Liver (tissue), 9 donors: ENCODE data around the gene TMA16. TPM values are rescaled to one million over a fixed set of nuclear protein-coding genes. Genes with fewer than 3 reads are reported as not detected.

Source experiments
- DNase-seq: peaks from one replicate; pipeline ENCODE4 v3.0.0-alpha.2; 2017; ENCODE audit warnings: low spot score
- H3K27ac ChIP-seq, 2 donors: one replicate each; pipeline ENCODE4 v1.7.0; 2013; ENCODE audit warnings: inconsistent platforms in 2 of 2, low read length in 2 of 2, control low read depth in 1 of 2, low read depth in 1 of 2, mild to moderate bottlenecking in 1 of 2
- H3K27me3 ChIP-seq, 4 donors: one replicate each; pipeline versions ENCODE4 v1.6.1 to v1.7.0; 2013; ENCODE audit warnings: low read length in 3 of 4, inconsistent platforms in 1 of 4, mild to moderate bottlenecking in 1 of 4, moderate library complexity in 1 of 4; ENCODE audit not compliant: control insufficient read depth in 4 of 4, insufficient read depth in 4 of 4
- H3K36me3 ChIP-seq, 4 donors: one replicate each; pipeline versions ENCODE4 v1.6.1 to v1.7.0; 2013; ENCODE audit warnings: low read length in 3 of 4, mild to moderate bottlenecking in 3 of 4, low read depth in 1 of 4, moderate library complexity in 1 of 4; ENCODE audit not compliant: control insufficient read depth in 4 of 4, insufficient read depth in 3 of 4
- H3K4me1 ChIP-seq, 4 donors: one replicate each; pipeline versions ENCODE4 v1.6.1 to v1.7.0; 2013; ENCODE audit warnings: low read length in 3 of 4, mild to moderate bottlenecking in 3 of 4, moderate library complexity in 1 of 4; ENCODE audit not compliant: control insufficient read depth in 4 of 4, insufficient read depth in 4 of 4
- H3K4me3 ChIP-seq, 3 donors: one replicate each; pipeline versions ENCODE4 v1.6.1 to v1.7.0; 2013; ENCODE audit warnings: low read length in 3 of 3, control low read depth in 1 of 3, low read depth in 1 of 3, mild to moderate bottlenecking in 1 of 3
- H3K9ac ChIP-seq, 2 donors: one replicate each; pipeline ENCODE4 v1.7.0; 2013; ENCODE audit warnings: low read length in 2 of 2, mild to moderate bottlenecking in 2 of 2, moderate library complexity in 2 of 2, control low read depth in 1 of 2, low read depth in 1 of 2
- H3K9me3 ChIP-seq, 4 donors: one replicate each; pipeline versions ENCODE4 v1.6.1 to v1.7.0; 2013; ENCODE audit warnings: low read length in 3 of 4; ENCODE audit not compliant: control insufficient read depth in 4 of 4
- EGR1 ChIP-seq, 2 donors: IDR thresholded peaks; 2 replicates each; pipeline ENCODE4 v1.6.1; 2016 to 2018; ENCODE audit warnings: antibody characterized with exemption in 2 of 2, low read depth in 2 of 2
- FOXA1 ChIP-seq: IDR thresholded peaks from 2 replicates; pipeline ENCODE4 v1.6.1; 2016; ENCODE audit warnings: antibody characterized with exemption
- FOXA2 ChIP-seq: IDR thresholded peaks from 2 replicates; pipeline ENCODE4 v1.6.1; 2016; ENCODE audit warnings: antibody characterized with exemption
- GABPA ChIP-seq, 2 donors: IDR thresholded peaks in 1 of 2; conservative IDR thresholded peaks in 1 of 2; 2 replicates each; pipeline ENCODE4 v1.6.1; 2016; ENCODE audit warnings: antibody characterized with exemption in 2 of 2, mild to moderate bottlenecking in 1 of 2, moderate library complexity in 1 of 2
- HNF4A ChIP-seq, 2 donors: conservative IDR thresholded peaks; 2 replicates each; pipeline ENCODE4 v1.6.1; 2016; ENCODE audit warnings: antibody characterized with exemption in 2 of 2, mild to moderate bottlenecking in 2 of 2
- HNF4G ChIP-seq: IDR thresholded peaks from 2 replicates; pipeline ENCODE4 v1.6.1; 2016; ENCODE audit warnings: antibody characterized with exemption
- JUND ChIP-seq, 2 donors: IDR thresholded peaks; 2 replicates each; pipeline ENCODE4 v1.6.1; 2016; ENCODE audit warnings: antibody characterized with exemption in 2 of 2
- NR2F2 ChIP-seq: IDR thresholded peaks from 2 replicates; pipeline ENCODE4 v1.6.1; 2016; ENCODE audit warnings: antibody characterized with exemption
- RAD21 ChIP-seq, 2 donors: IDR thresholded peaks; 2 replicates each; pipeline ENCODE4 v1.6.1; 2016; ENCODE audit warnings: antibody characterized with exemption in 2 of 2, mild to moderate bottlenecking in 2 of 2
- RXRA ChIP-seq, 2 donors: IDR thresholded peaks; 2 replicates each; pipeline ENCODE4 v1.6.1; 2017 to 2018; ENCODE audit warnings: antibody characterized with exemption in 2 of 2, mild to moderate bottlenecking in 1 of 2
- SP1 ChIP-seq: IDR thresholded peaks from 2 replicates; pipeline ENCODE4 v1.6.1; 2018; ENCODE audit warnings: antibody characterized with exemption, mild to moderate bottlenecking
- TAF1 ChIP-seq: conservative IDR thresholded peaks from 2 replicates; pipeline ENCODE4 v1.6.1; 2016; ENCODE audit warnings: antibody characterized with exemption, mild to moderate bottlenecking
- YY1 ChIP-seq: IDR thresholded peaks from 2 replicates; pipeline ENCODE4 v1.6.1; 2016; ENCODE audit warnings: antibody characterized with exemption, mild to moderate bottlenecking
- WGBS: extraction: QIAGEN DNeasy Blood & Tissue Kit; methylation state at CpG from one replicate; pipeline ENCODE4 v1.1.7; 2013; 5-methylcytosine and 5-hydroxymethylcytosine counted together
- polyA plus RNA-seq, 2 donors: library from polyadenylated mRNA; stranded (reverse) in 1 of 2; unstranded in 1 of 2; fragments of 200-250 nt in 1 of 2; fragments of >200 nt in 1 of 2; fragmentation: Nextera tagmentation in 1 of 2; extraction: Ambion mirVana in 1 of 2; gene quantifications; one replicate each; pipeline versions ENCODE4 v1.2.1 to v1.2.3, GENCODE V29; 2013 to 2015
- total RNA-seq, 2 donors: library from RNA; depleted of rRNA; stranded (reverse); fragments of >200 nt; gene quantifications; one replicate each; pipeline ENCODE4 v1.2.3, GENCODE V29; 2014
- TF ChIP-seq, protein P1 (sequence below): IDR thresholded peaks from 2 replicates; pipeline ENCODE4 v1.6.1; 2016; ENCODE audit warnings: antibody characterized with exemption
- TF ChIP-seq, protein P2 (sequence below): IDR thresholded peaks from 2 replicates; pipeline ENCODE4 v1.6.1; 2016; ENCODE audit warnings: antibody characterized with exemption, mild to moderate bottlenecking
- TF ChIP-seq, protein P3 (sequence below): IDR thresholded peaks from 2 replicates; pipeline ENCODE4 v1.6.1; 2016; ENCODE audit warnings: antibody characterized with exemption
- TF ChIP-seq, protein P4 (sequence below): fragments of 150-350 bp; IDR thresholded peaks from 2 replicates; pipeline ENCODE4 v1.5.1; 2017; ENCODE audit warnings: improper control_type of control experiment, low read depth, low read length; ENCODE audit not compliant: missing input control
- TF ChIP-seq, protein P5 (sequence below): IDR thresholded peaks from 2 replicates; pipeline ENCODE4 v1.6.1; 2016; ENCODE audit warnings: antibody characterized with exemption
- donor health status: healthy.
- donor health status: healthy.
- donor health status: healthy.
- donor health status: healthy.
- donor health status: healthy.

Gene TMA16
- total and polyA plus RNA-seq, 4 donors = 7.5 to 11.1 (median 9.6) TPM

DNA sequence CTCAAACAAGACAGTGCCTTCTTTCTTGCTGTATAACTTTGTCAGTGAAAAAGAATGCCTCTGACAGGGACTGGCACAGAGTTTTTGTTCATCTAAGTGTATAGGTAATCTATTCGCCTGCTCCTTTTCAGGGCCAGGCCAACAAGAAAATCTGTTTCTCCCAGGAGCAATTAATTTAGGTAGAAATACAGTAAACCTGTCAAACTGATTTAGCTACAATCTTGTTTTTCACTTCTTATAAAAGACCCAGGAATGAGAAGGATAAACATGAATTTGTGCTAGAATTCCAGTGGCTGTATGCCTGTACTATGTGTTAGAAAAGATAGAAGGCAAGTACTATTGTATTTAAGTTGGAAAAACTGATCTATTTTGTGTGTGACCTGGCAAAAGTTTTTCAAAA, 6.1 kb downstream of the TMA16 start:
- Histone ChIP-seq H3K36me3 (no peaks in the 10 kb centered on the region), H3K4me1 (peaks cover 0 to 5% (median 4%) of the 10 kb centered on the region in 4 donors), H3K9ac (no peak overlapping the region), H3K27me3 (no peaks in the 10 kb centered on the region), H3K9me3 (no peaks in the 10 kb centered on the region), H3K4me3 (no peak overlapping the region), H3K27ac (no peak overlapping the region)
- WGBS = 100% methylated on average over 1 of the region's 1 CpG
- DNase-seq = no peak
- TF ChIP-seq TAF1 = no peak
- TF ChIP-seq RXRA (IDR thresholded peaks at IDR 0.05) = no peak
- no peak for TF ChIP-seq EGR1 (IDR thresholded peaks at IDR 0.05; ENCODE audit: low read depth in 2 of 2)
- TF ChIP-seq, protein P1, sequence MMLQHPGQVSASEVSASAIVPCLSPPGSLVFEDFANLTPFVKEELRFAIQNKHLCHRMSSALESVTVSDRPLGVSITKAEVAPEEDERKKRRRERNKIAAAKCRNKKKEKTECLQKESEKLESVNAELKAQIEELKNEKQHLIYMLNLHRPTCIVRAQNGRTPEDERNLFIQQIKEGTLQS = no peak
- TF ChIP-seq, protein P2, sequence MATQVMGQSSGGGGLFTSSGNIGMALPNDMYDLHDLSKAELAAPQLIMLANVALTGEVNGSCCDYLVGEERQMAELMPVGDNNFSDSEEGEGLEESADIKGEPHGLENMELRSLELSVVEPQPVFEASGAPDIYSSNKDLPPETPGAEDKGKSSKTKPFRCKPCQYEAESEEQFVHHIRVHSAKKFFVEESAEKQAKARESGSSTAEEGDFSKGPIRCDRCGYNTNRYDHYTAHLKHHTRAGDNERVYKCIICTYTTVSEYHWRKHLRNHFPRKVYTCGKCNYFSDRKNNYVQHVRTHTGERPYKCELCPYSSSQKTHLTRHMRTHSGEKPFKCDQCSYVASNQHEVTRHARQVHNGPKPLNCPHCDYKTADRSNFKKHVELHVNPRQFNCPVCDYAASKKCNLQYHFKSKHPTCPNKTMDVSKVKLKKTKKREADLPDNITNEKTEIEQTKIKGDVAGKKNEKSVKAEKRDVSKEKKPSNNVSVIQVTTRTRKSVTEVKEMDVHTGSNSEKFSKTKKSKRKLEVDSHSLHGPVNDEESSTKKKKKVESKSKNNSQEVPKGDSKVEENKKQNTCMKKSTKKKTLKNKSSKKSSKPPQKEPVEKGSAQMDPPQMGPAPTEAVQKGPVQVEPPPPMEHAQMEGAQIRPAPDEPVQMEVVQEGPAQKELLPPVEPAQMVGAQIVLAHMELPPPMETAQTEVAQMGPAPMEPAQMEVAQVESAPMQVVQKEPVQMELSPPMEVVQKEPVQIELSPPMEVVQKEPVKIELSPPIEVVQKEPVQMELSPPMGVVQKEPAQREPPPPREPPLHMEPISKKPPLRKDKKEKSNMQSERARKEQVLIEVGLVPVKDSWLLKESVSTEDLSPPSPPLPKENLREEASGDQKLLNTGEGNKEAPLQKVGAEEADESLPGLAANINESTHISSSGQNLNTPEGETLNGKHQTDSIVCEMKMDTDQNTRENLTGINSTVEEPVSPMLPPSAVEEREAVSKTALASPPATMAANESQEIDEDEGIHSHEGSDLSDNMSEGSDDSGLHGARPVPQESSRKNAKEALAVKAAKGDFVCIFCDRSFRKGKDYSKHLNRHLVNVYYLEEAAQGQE = no peak
- TF ChIP-seq SP1 = no peak
- TF ChIP-seq HNF4A (conservative IDR thresholded peaks at IDR 0.05) = no peak
- no peak for TF ChIP-seq YY1

DNA sequence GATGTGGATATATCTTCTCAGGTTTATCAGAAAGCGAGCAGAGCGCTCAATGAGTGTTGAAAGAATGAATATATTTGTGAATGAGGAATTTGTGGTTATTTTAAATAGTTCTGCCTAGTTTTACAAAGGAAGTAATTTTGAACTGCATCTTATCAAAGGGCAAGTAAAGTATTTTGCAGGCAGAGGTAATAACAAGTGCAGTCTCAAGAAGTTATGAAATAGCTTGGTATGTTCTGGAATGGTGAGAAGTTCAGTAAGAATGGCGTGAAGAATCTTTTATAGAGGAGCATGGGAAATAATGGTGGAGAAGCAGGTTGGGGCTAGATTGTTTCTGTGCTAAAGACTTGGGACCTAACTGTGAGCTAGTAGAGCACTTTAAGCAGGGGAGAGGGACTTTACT, 10.9 kb downstream of the TMA16 start:
- no peak overlapping the region for H3K27ac ChIP-seq
- H3K9me3 ChIP-seq = no peaks in the 10 kb centered on the region
- 88% methylated on average over 3 of the region's 3 CpGs for WGBS
- peaks cover 1 to 12% (median 7%) of the 10 kb centered on the region in 4 donors for H3K36me3 ChIP-seq
- no peaks in the 10 kb centered on the region for H3K27me3 ChIP-seq
- H3K4me1 ChIP-seq = no peaks in the 10 kb centered on the region
- TF ChIP-seq, protein P1 = no peak
- TF ChIP-seq RAD21 (IDR thresholded peaks at IDR 0.05) (no peak), SP1 (no peak), HNF4G (no peak), RXRA (IDR thresholded peaks at IDR 0.05) (no peak), YY1 (no peak), FOXA2 (no peak), FOXA1 (no peak), HNF4A (conservative IDR thresholded peaks at IDR 0.05) (no peak), EGR1 (IDR thresholded peaks at IDR 0.05; ENCODE audit: low read depth in 2 of 2) (no peak), NR2F2 (no peak), GABPA (IDR thresholded peaks at IDR 0.05 in 1 of 2, conservative IDR thresholded peaks at IDR 0.05 in 1 of 2) (no peak), JUND (IDR thresholded peaks at IDR 0.05) (no peak)
- TF ChIP-seq, protein P3, sequence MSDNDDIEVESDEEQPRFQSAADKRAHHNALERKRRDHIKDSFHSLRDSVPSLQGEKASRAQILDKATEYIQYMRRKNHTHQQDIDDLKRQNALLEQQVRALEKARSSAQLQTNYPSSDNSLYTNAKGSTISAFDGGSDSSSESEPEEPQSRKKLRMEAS = no peak
- TF ChIP-seq, protein P2 = no peak
- TF ChIP-seq, protein P4, sequence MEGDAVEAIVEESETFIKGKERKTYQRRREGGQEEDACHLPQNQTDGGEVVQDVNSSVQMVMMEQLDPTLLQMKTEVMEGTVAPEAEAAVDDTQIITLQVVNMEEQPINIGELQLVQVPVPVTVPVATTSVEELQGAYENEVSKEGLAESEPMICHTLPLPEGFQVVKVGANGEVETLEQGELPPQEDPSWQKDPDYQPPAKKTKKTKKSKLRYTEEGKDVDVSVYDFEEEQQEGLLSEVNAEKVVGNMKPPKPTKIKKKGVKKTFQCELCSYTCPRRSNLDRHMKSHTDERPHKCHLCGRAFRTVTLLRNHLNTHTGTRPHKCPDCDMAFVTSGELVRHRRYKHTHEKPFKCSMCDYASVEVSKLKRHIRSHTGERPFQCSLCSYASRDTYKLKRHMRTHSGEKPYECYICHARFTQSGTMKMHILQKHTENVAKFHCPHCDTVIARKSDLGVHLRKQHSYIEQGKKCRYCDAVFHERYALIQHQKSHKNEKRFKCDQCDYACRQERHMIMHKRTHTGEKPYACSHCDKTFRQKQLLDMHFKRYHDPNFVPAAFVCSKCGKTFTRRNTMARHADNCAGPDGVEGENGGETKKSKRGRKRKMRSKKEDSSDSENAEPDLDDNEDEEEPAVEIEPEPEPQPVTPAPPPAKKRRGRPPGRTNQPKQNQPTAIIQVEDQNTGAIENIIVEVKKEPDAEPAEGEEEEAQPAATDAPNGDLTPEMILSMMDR = no peak
- TF ChIP-seq, protein P5, sequence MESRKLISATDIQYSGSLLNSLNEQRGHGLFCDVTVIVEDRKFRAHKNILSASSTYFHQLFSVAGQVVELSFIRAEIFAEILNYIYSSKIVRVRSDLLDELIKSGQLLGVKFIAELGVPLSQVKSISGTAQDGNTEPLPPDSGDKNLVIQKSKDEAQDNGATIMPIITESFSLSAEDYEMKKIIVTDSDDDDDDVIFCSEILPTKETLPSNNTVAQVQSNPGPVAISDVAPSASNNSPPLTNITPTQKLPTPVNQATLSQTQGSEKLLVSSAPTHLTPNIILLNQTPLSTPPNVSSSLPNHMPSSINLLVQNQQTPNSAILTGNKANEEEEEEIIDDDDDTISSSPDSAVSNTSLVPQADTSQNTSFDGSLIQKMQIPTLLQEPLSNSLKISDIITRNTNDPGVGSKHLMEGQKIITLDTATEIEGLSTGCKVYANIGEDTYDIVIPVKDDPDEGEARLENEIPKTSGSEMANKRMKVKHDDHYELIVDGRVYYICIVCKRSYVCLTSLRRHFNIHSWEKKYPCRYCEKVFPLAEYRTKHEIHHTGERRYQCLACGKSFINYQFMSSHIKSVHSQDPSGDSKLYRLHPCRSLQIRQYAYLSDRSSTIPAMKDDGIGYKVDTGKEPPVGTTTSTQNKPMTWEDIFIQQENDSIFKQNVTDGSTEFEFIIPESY = no peak
- no peak overlapping the region for H3K4me3 ChIP-seq
- no peak for DNase-seq
- H3K9ac ChIP-seq = no peak overlapping the region
